ENCODE measurements around the gene TAS2R39.

TAS2R39 gene

DNA sequence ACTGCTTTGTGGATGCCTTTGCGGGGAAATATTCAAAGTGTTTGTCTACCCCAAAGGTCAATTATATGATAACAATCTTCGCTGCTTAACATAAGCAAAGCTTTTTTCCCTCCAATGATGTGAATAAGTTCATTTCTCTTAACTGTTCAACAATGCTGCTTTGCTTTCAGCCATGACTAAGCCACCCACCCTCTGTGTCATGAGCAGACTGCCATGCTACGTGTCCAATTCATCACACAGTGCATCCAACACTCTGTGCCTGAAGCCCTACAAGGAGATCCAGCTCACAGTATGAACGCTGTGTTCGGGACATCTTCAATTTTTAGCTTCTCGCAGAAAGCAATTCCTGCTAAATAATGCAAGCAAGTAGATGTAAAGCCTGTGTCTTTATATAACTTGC is 32.9 kb downstream of the TAS2R39 start:
- no peak for DNase-seq (ENCODE audit: low spot score)

DNA sequence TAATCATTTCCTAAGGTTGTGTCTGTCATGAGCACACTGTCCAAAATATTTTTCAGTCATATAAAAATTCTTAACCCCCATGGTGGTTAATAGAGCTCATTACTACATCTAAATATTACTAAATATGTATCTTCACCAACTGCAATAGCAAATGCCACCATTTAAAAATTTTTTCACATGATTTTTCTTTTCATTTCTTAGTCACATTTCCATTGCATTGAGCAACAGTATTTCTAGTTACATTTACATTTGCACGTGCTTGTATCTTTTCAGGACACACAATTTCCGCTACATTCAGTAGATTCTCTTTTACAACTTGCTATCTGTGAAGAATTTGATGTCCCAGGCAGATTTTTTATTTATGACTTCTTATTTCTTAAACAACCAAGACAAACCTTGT is 33.5 kb downstream of the TAS2R39 start:
- DNase-seq (ENCODE audit: low spot score) = no peak

DNA sequence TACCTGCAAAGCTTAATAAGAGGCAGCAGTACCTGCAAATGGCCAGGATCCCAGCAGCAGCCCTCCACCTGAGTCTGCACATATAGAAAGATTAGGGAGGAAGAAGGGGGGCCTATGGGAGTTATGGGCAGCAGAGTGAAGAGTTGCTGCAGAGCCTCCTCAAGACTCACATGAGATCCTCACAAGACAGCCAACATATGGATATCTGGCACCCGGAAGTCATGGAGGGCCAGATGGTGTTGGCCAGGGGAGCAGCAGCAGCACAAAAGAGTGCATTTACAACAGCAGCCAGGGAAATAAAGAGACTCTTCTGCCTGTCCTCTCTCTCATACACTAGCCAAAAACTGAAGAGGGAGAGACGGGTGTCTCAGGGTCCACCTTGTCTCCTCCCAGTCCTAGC is 34.6 kb downstream of the TAS2R39 start:
- no peak for DNase-seq (ENCODE audit: low spot score)

DNA sequence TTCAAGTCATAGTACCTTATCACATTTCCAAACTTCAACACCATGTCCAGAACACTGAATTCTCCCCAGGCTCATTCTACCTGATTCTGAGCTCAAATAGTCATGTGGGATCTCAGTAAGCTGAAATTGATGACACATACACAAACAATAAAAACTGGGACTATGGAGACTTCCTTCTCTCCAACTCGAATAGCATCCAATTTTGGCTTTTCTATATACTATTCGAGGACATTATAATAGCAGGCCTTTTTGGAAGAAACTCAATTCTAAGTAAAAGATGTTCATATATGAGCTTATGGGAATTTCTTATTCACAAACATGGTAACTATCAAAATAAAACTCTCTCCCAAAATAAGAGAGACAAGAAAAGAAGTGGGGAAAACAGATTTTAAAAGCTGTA is 38.1 kb downstream of the TAS2R39 start:
- no peak for DNase-seq (ENCODE audit: low spot score)

DNA sequence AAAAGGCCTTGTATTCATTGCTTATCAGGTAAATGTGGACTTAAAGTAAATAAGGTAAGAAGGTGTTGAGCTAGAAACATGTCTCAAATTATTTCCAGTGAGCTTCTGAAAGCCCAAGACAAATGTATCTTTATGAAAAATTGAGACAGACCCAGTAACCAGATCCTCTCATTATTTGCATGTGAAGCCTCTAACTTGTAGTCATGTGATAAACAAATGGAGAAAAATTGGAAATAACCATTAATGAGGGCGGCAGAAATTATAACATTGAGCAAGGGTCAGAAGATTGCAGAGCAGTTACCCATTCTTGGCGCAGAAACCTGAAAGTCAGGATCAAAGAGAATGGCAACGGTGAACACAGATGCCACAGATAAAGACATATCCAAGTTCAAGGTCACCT is 38.5 kb downstream of the TAS2R39 start, which contains the start of gene TAS2R40:
Gene TAS2R40, plus strand, starts transcription at position 301 of the 400 bp plus-strand sequence. Its CDS starts 42 bp downstream, at position 343.
- DNase-seq (ENCODE audit: low spot score) = no peak

DNA sequence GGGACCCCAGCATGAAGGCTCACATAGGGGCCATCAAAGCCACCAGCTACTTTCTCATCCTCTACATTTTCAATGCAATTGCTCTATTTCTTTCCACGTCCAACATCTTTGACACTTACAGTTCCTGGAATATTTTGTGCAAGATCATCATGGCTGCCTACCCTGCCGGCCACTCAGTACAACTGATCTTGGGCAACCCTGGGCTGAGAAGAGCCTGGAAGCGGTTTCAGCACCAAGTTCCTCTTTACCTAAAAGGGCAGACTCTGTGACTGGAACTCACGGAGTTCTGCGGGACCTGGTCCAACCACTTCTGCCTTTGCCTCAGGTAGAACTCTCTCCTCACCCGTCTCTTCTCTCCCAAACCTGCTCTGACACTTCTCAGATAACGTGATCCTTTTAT is 39.6 kb downstream of the TAS2R39 start:
- no peak for DNase-seq (ENCODE audit: low spot score)

DNA sequence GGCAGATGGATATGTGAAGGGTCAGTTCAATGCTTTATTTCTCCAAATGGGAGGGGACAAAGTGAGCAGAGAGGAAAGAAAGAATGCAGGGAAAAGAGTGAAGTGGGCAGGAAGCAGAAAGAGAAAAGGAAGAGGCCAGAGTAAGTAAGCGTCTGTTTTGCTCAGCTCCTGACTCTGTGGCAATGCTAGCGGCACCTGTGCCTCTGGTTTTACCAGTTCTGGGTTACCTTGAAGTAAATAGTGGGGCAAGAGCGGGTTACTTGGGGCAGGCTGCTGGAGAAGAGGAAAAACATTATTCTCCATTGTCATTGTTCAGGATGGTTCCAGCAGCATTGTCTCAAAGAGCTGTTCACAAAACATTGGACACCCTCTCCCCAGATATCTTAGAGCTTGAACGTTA is 40.6 kb downstream of the TAS2R39 start:
- no peak for DNase-seq (ENCODE audit: low spot score)

DNA sequence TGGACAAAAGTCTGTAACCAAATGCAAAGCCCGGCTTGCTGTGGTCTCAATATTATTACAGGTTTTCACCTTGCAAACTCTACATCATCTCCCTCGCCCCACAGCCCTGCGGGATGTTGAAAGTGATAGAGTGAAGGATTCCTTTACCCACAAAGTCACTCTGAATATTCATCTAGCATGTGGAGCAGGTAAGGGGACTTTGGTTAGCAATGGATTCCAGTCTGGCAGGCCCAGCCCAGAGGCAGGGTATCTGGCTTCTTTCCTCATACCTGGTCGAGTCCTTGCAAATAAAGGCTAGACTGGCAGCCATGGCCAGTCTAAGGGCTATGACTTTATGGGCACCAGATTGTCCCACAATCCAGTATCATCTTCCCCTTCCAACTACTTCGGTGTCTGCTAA is 41.8 kb downstream of the TAS2R39 start:
- DNase-seq (ENCODE audit: low spot score) = no peak

DNA sequence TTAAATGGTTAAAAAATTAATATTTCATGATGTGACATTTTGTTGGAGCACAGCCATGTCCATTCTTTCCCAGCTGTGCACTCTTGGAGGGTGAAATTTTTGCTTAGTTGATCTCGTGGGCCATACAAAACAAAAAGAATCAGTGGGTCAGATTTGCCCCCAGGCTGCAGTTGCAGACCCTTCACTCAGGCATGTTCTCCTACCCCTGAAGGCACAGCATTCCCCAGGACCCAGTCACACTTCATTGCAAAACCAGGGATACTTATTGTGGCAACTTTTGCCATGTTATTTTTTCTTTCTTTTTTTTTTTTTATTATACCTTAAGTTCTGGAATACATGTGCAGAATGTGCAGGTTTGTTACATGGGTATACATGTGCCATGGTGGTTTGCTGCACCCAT is 44.6 kb downstream of the TAS2R39 start:
- DNase-seq (ENCODE audit: low spot score) = no peak

DNA sequence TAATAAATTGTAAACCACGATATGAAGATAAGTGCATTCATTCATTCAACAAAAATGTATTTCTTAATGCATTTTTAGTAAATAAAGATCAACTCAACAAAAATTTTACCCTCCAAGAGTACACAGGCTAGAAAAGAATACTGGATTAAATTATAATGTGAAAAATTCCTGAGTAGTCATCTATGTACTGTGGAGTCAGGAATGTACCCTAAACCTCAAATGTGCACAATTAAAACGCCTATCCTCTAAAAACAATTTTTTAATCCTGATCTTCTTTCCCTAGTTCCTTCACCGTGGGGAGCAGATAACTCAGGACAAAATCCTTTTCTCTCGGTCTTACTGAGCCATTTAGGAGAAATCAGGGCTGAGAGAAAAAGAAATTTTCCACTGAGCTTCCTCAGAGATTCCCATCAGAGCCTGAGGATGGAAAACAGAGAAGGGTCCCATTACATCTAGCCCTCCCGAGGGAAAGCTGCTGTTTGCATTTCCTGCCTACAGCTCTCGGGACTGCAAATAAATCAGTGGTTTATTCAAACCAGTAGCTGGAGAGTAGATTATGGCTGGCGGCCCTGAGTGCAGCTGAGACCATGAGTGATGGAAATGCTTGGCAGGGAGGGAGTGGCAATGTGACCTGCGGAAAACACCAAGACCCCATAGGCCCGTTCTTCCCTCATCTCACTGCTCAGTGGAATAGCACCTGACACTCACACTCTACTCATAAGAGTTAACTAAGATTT is 46.0 kb downstream of the TAS2R39 start:
- DNase-seq (ENCODE audit: low spot score) = no peak

DNA sequence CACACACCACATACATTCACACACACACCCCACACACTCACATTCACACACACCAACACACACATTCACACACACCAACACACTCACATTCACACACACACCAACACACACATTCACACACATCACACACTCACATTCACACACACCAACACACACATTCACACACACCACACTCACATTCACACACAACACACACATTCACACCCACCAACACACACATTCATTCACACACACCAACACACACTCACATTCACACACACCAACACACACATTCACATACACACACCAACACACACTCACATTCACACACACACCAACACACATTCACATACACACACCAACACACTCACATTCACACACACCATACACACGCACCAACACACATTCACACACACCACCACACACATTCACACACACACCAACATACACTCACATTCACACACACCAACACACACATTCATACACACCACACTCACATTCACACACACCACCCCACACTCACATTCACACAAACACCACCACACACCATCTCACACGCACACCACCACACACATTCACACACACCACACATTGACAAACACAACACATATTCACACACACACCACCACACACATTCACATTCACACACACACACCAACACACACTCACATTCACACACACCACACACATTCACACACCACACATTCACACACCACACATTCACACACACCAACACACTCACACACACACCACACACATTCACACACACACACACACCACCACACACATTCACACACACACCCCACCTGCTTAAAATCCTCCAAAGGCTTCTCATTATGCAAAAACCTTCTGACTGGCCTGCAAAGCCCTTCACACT is 47.6 kb downstream of the TAS2R39 start:
- no peak for DNase-seq (ENCODE audit: low spot score)
